Loucy (cell line): ENCODE data around the gene GATA3.
A peak's percentile ranks its signal among the peaks of the same experiment; 100 is the strongest.

Experiments used
- H2AFZ ChIP-seq: fragments of 200-600 bp; sonication (generic); 2 replicates; pipeline ENCODE4 v1.6.0; 2016; ENCODE audit warnings: antibody characterized with exemption, mild to moderate bottlenecking, low read length, moderate library complexity
- H3F3A ChIP-seq: fragments of 200-600 bp; 2 replicates; pipeline ENCODE4 v1.6.0; 2016; ENCODE audit warnings: antibody characterized with exemption, low read depth, mild to moderate bottlenecking
- H3K27me3 ChIP-seq: fragments of 200-600 bp; sonication (generic); 2 replicates; pipeline ENCODE4 v1.6.1; 2014; ENCODE audit warnings: low read length, mild to moderate bottlenecking; ENCODE audit not compliant: insufficient read depth, poor library complexity, severe bottlenecking
- H3K36me3 ChIP-seq: fragments of 200-600 bp; sonication (generic); 2 replicates; pipeline ENCODE4 v1.6.1; 2016; ENCODE audit warnings: low read length; ENCODE audit not compliant: insufficient read depth
- H3K4me1 ChIP-seq: fragments of 200-600 bp; sonication (generic); 2 replicates; pipeline ENCODE4 v1.5.1; 2014; ENCODE audit warnings: low read length, mild to moderate bottlenecking; ENCODE audit not compliant: insufficient read depth, poor library complexity, severe bottlenecking
- H3K4me2 ChIP-seq: fragments of 200-600 bp; sonication (generic); 2 replicates; pipeline ENCODE4 v1.6.0; 2014; ENCODE audit warnings: antibody characterized with exemption, low read length, low read depth, mild to moderate bottlenecking; ENCODE audit not compliant: poor library complexity, severe bottlenecking
- H3K4me3 ChIP-seq: fragments of 200-600 bp; sonication (generic); 2 replicates; pipeline ENCODE4 v1.5.1; 2014; ENCODE audit warnings: low read length, mild to moderate bottlenecking, mixed read lengths; ENCODE audit not compliant: poor library complexity, severe bottlenecking
- H3K79me2 ChIP-seq: fragments of 200-600 bp; sonication (generic); 2 replicates; pipeline ENCODE4 v1.6.1; 2014; ENCODE audit warnings: low read length; ENCODE audit not compliant: insufficient read depth
- H3K9ac ChIP-seq: fragments of 200-600 bp; sonication (generic); 2 replicates; pipeline ENCODE4 v1.6.0; 2014; ENCODE audit warnings: mild to moderate bottlenecking, low read depth, low read length, moderate library complexity; ENCODE audit not compliant: poor library complexity, severe bottlenecking
- H3K9me2 ChIP-seq: fragments of 200-600 bp; sonication (generic); replicated peaks from 2 replicates; pipeline ENCODE4 v1.6.1; 2016; ENCODE audit warnings: low read depth, low read length, mixed read lengths
- H3K9me3 ChIP-seq: fragments of 200-600 bp; sonication (generic); 2 replicates; pipeline ENCODE4 v1.6.1; 2014; ENCODE audit warnings: mild to moderate bottlenecking, antibody characterized with exemption, low read length, low read depth; ENCODE audit not compliant: insufficient read depth
- H4K20me1 ChIP-seq: fragments of 200-600 bp; sonication (generic); 2 replicates; pipeline ENCODE4 v1.6.0; 2014; ENCODE audit warnings: antibody characterized with exemption, low read length, mild to moderate bottlenecking; ENCODE audit not compliant: insufficient read depth, poor library complexity, severe bottlenecking
- CTCF ChIP-seq: fragments of 200-600 bp; sonication (generic); conservative IDR thresholded peaks from 2 replicates; pipeline ENCODE4 v1.5.1; 2014; ENCODE audit warnings: mild to moderate bottlenecking, antibody characterized with exemption, low read length
- EZH2phosphoT487 ChIP-seq: fragments of 200-600 bp; IDR thresholded peaks from 2 replicates; pipeline ENCODE4 v1.6.1; 2018; ENCODE audit warnings: antibody characterized with exemption, mild to moderate bottlenecking, moderate library complexity, borderline replicate concordance

GATA3 gene

GRCh38 chr10:8063128-8063908, 8.8 kb downstream of the GATA3 start:
- peaks cover 100% of the 10 kb centered on the region for H3K79me2 ChIP-seq
- H3K4me1 ChIP-seq, result peaks cover 69% of the 10 kb centered on the region
- H3K4me3 ChIP-seq, result peak overlapping the region; percentile 97
- no peak for TF ChIP-seq EZH2phosphoT487
- H4K20me1 ChIP-seq, result peaks cover 94% of the 10 kb centered on the region
- peaks cover 9% of the 10 kb centered on the region for H3K27me3 ChIP-seq
- no peak overlapping the region for H2AFZ ChIP-seq
- peak overlapping the region; percentile 85 for H3K4me2 ChIP-seq
- no peaks in the 10 kb centered on the region for H3K9me3 ChIP-seq
- H3K9ac ChIP-seq, result peak overlapping the region; percentile 99
- peaks cover 97% of the 10 kb centered on the region for H3K36me3 ChIP-seq
- H3K9me2 ChIP-seq, result no peaks in the 10 kb centered on the region
- H3F3A ChIP-seq, result peaks cover 24% of the 10 kb centered on the region

- peak overlapping the region; percentile 99 for H3K9ac ChIP-seq
- H3K9me2 ChIP-seq, result no peaks in the 10 kb centered on the region
- H3F3A ChIP-seq, result peaks cover 20% of the 10 kb centered on the region
- H3K4me1 ChIP-seq, result peaks cover 70% of the 10 kb centered on the region
- H3K36me3 ChIP-seq, result peaks cover 97% of the 10 kb centered on the region
- peak overlapping the region; percentile 85 for H3K4me2 ChIP-seq
- peaks cover 95% of the 10 kb centered on the region for H4K20me1 ChIP-seq
- H3K27me3 ChIP-seq, result peaks cover 3% of the 10 kb centered on the region
- H3K9me3 ChIP-seq, result no peaks in the 10 kb centered on the region
- H3K4me3 ChIP-seq, result peak overlapping the region; percentile 97
- H2AFZ ChIP-seq, result no peak overlapping the region
- TF ChIP-seq CTCF (no peak), EZH2phosphoT487 (no peak)
- peaks cover 100% of the 10 kb centered on the region for H3K79me2 ChIP-seq
Observed at GRCh38 chr10:8063935-8064334, 9.4 kb downstream of the GATA3 start.

DNA sequence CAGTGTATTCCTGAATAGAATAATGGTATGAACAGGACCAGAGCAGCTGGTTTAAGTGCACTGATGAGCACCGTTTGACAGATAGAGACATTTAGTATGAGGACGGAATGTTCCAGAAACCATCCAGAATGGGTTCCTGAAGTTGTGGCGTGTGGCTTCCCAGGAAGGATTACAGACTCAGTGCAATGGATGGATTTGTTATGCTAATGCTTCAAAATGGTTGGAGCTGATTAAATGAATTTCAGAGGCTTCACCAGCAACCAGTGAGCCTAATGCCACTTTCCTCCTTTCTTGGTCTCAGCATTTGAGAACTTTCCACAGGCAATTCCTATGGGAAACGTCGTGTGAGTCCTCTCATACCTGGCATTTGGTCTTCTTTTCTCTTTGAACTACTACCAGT, 9.9 kb downstream of the GATA3 start:
- peak overlapping the region; percentile 97 for H3K4me3 ChIP-seq
- H3K9me2 ChIP-seq, result no peaks in the 10 kb centered on the region
- peaks cover 97% of the 10 kb centered on the region for H3K36me3 ChIP-seq
- peak overlapping the region; percentile 99 for H3K9ac ChIP-seq
- peaks cover 100% of the 10 kb centered on the region for H3K79me2 ChIP-seq
- TF ChIP-seq CTCF, result no peak
- TF ChIP-seq EZH2phosphoT487, result no peak
- peak overlapping the region; percentile 85 for H3K4me2 ChIP-seq
- peaks cover 17% of the 10 kb centered on the region for H3F3A ChIP-seq
- H2AFZ ChIP-seq, result no peak overlapping the region
- H3K27me3 ChIP-seq, result no peaks in the 10 kb centered on the region
- H4K20me1 ChIP-seq, result peaks cover 97% of the 10 kb centered on the region
- H3K9me3 ChIP-seq, result no peaks in the 10 kb centered on the region
- H3K4me1 ChIP-seq, result peaks cover 75% of the 10 kb centered on the region

DNA sequence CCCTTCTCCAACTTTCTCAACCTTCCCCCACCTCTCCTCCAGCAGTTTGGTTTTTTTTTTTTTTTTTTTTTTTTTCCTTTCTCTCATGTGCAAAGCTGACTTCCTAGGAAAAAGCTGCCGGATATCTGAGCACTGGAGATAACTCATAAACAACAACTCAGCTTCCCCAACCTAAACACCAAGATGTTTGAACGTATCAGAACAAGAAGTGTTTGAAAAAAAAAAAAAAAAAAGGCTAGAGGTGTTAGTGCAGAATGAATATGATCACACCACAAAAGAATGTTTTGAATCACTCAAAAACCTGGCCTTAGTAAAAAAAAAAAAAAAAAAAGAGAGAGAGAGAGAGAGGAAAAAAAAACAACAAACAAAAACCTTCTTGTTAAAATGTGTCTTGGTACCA, 11.2 kb downstream of the GATA3 start:
- Histone ChIP-seq H3K9ac (peak overlapping the region; percentile 43), H3K4me2 (peak overlapping the region; percentile 85), H2AFZ (no peak overlapping the region), H3K4me3 (peak overlapping the region; percentile 58), H4K20me1 (peaks cover 100% of the 10 kb centered on the region), H3K9me3 (no peaks in the 10 kb centered on the region), H3F3A (peaks cover 12% of the 10 kb centered on the region), H3K27me3 (no peaks in the 10 kb centered on the region), H3K79me2 (peaks cover 100% of the 10 kb centered on the region), H3K9me2 (no peaks in the 10 kb centered on the region), H3K4me1 (peaks cover 85% of the 10 kb centered on the region), H3K36me3 (peaks cover 99% of the 10 kb centered on the region)
- TF ChIP-seq EZH2phosphoT487, result no peak
- no peak for TF ChIP-seq CTCF
